ENCODE measurements around the gene GAGE12F.

The GAGE12F gene

GRCh38 chrX:49610718-49611310 is 50.2 kb downstream of the GAGE12F start:
- intact Hi-C loops (cut with DNase I; ENCODE audit: low total_unique reads): no loop called here
- H3K9me3 ChIP-seq: no peaks in the 10 kb centered on the region
- H3K4me3 ChIP-seq: no peak overlapping the region
- DNase-seq: no peak
- H3K36me3 ChIP-seq: no peaks in the 10 kb centered on the region
- no peak overlapping the region for H3K27ac ChIP-seq
- H3K4me1 ChIP-seq: no peaks in the 10 kb centered on the region
- no peaks in the 10 kb centered on the region for H3K27me3 ChIP-seq
- TF ChIP-seq CTCF (IDR thresholded peaks at IDR 0.05): no peak
